Natural killer cell (primary cell): Measurements from ENCODE around the gene PDE6G. TPM values are rescaled to one million over a fixed set of nuclear protein-coding genes. Genes with fewer than 3 reads are reported as not detected.

Source experiments
- ATAC-seq, 3 donors: fragments of 150-1000 bp in 2 of 3; fragments of 200-7000 bp in 1 of 3; cut with Tn5 transposase; 1 replicate in 1 of 3; 2 replicates in 2 of 3; pipeline ENCODE4 v1.10.0; 2021; ENCODE audit warnings: mild to moderate bottlenecking in 2 of 3, moderate library complexity in 2 of 3
- DNase-seq, 2 donors: peaks; one replicate each; pipeline versions ENCODE4 v3.0.0 to v3.0.0-alpha.2; 2013 to 2021; ENCODE audit warnings: mixed read lengths in 1 of 2
- H3K27ac ChIP-seq: one replicate; pipeline ENCODE4 v1.5.1; 2013; ENCODE audit warnings: mild to moderate bottlenecking, low read length
- H3K27me3 ChIP-seq: one replicate; pipeline ENCODE4 v1.6.1; 2013; ENCODE audit warnings: low read length; ENCODE audit not compliant: control insufficient read depth, insufficient read depth
- H3K36me3 ChIP-seq: one replicate; pipeline ENCODE4 v1.6.1; 2013; ENCODE audit warnings: low read length; ENCODE audit not compliant: control insufficient read depth, insufficient read depth
- H3K4me1 ChIP-seq: one replicate; pipeline ENCODE4 v1.6.1; 2013; ENCODE audit warnings: low read length; ENCODE audit not compliant: control insufficient read depth, insufficient read depth
- H3K4me3 ChIP-seq: one replicate; pipeline ENCODE4 v1.5.1; 2013; ENCODE audit warnings: low read length
- H3K9me3 ChIP-seq: one replicate; pipeline ENCODE4 v1.6.1; 2013; ENCODE audit warnings: low read length; ENCODE audit not compliant: control insufficient read depth, insufficient read depth
- H3K27ac Mint-ChIP-seq, 2 donors: one replicate each; pipeline ENCODE4 v1.8.0; 2022; ENCODE audit warnings: mild to moderate bottlenecking in 2 of 2, mixed read lengths in 2 of 2, moderate library complexity in 1 of 2
- H3K27me3 Mint-ChIP-seq, 2 donors: one replicate each; pipeline ENCODE4 v1.8.0; 2022; ENCODE audit warnings: low read depth in 2 of 2, mixed read lengths in 2 of 2
- H3K36me3 Mint-ChIP-seq: one replicate; pipeline ENCODE4 v1.8.0; 2022; ENCODE audit warnings: mixed read lengths
- H3K4me1 Mint-ChIP-seq, 2 donors: one replicate each; pipeline ENCODE4 v1.8.0; 2022; ENCODE audit warnings: mixed read lengths in 2 of 2
- H3K4me3 Mint-ChIP-seq: one replicate; pipeline ENCODE4 v1.8.0; 2022; ENCODE audit warnings: mild to moderate bottlenecking, moderate library complexity, mixed read lengths
- H3K9me3 Mint-ChIP-seq, 2 donors: one replicate each; pipeline ENCODE4 v1.8.0; 2022; ENCODE audit warnings: mixed read lengths in 2 of 2
- WGBS: methylation state at CpG from one replicate; pipeline ENCODE4 v1.1.7; 2013; ENCODE audit warnings: missing lambda C conversion rate; ENCODE audit not compliant: insufficient coverage; 5-methylcytosine and 5-hydroxymethylcytosine counted together
- intact Hi-C: fragments of 100-400 bp; cut with micrococcal nuclease; formaldehyde crosslinking; loops from one replicate; pipeline ENCODE4 v1.14.2; 2022
- total RNA-seq, 4 donors: library from RNA; stranded (reverse); fragments of 120-200 nt in 1 of 4; gene quantifications; one replicate each; pipeline versions ENCODE4 v1.2.3 to v1.2.4, GENCODE V29; 2013 to 2022
- TF ChIP-seq, protein P1 (sequence below): fragments of 200-600 bp; IDR thresholded peaks from one replicate; pipeline ENCODE4 v1.8.0; 2022; ENCODE audit warnings: antibody characterized with exemption

The PDE6G gene
- total RNA-seq, 3 donors from 2014 or later (not counting 1 experiment from before 2014, with no cell fraction given) = 21.9 to 42.8 (median 26.6) TPM

GRCh38 chr17:81691196-81691595, 34.9 kb upstream of the PDE6G start:
- Histone ChIP-seq H3K27me3 (no peaks in the 10 kb centered on the region), H3K4me1 (no peaks in the 10 kb centered on the region), H3K4me3 (no peak overlapping the region), H3K9me3 (no peaks in the 10 kb centered on the region), H3K27ac (no peak overlapping the region), H3K36me3 (peaks cover 89% of the 10 kb centered on the region)
- no peak overlapping the region for H3K4me3 Mint-ChIP-seq
- intact Hi-C loops = no loop called here
- TF ChIP-seq, protein P1, sequence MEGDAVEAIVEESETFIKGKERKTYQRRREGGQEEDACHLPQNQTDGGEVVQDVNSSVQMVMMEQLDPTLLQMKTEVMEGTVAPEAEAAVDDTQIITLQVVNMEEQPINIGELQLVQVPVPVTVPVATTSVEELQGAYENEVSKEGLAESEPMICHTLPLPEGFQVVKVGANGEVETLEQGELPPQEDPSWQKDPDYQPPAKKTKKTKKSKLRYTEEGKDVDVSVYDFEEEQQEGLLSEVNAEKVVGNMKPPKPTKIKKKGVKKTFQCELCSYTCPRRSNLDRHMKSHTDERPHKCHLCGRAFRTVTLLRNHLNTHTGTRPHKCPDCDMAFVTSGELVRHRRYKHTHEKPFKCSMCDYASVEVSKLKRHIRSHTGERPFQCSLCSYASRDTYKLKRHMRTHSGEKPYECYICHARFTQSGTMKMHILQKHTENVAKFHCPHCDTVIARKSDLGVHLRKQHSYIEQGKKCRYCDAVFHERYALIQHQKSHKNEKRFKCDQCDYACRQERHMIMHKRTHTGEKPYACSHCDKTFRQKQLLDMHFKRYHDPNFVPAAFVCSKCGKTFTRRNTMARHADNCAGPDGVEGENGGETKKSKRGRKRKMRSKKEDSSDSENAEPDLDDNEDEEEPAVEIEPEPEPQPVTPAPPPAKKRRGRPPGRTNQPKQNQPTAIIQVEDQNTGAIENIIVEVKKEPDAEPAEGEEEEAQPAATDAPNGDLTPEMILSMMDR = no peak
- H3K9me3 Mint-ChIP-seq = no peaks in the 10 kb centered on the region
- H3K36me3 Mint-ChIP-seq = no peaks in the 10 kb centered on the region
- H3K27ac Mint-ChIP-seq = no peak overlapping the region
- no peak for ATAC-seq
- WGBS = 97% methylated on average over 18 of the region's 18 CpGs
- H3K27me3 Mint-ChIP-seq = no peaks in the 10 kb centered on the region
- H3K4me1 Mint-ChIP-seq = peaks cover 11 to 25% of the 10 kb centered on the region in 2 donors
- no peak for DNase-seq

- DNase-seq = no peak
- no peak overlapping the region for H3K27ac ChIP-seq
- H3K4me3 ChIP-seq = no peak overlapping the region
- H3K27me3 ChIP-seq = no peaks in the 10 kb centered on the region
- intact Hi-C loops = no loop called here
- 94% methylated on average over 17 of the region's 17 CpGs for WGBS
- H3K36me3 ChIP-seq = peaks cover 82% of the 10 kb centered on the region
- no peaks in the 10 kb centered on the region for H3K27me3 Mint-ChIP-seq
- no peaks in the 10 kb centered on the region for H3K36me3 Mint-ChIP-seq
- H3K4me1 Mint-ChIP-seq = peaks cover 11 to 27% of the 10 kb centered on the region in 2 donors
- no peaks in the 10 kb centered on the region for H3K9me3 Mint-ChIP-seq
- no peaks in the 10 kb centered on the region for H3K9me3 ChIP-seq
- peaks cover 4% of the 10 kb centered on the region for H3K4me1 ChIP-seq
- TF ChIP-seq, protein P1 = no peak
- no peak overlapping the region for H3K4me3 Mint-ChIP-seq
- H3K27ac Mint-ChIP-seq = no peak overlapping the region
- no peak for ATAC-seq
Measured at GRCh38 chr17:81690549-81690948, 34.2 kb upstream of the PDE6G start.

DNA sequence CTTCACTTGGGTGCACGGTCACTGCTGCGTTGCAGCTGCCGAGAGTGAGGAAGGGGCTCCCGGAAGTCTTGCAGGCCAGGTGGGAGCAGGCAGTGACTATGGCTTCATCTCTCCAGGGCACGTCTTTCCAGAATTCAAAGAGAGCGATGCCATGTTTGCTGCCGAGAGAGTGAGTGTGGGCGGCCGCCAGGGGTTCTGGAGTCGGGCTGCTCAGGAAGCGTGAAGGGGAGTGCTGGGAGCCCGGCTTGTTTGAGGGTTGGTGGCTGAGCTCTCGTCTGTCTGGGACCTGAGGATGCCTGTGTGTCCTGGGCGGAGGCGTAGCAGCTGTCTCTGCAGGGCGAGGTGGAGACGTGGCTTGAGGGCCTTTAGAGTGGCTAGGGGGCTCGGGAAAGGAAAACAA, 33.7 kb upstream of the PDE6G start:
- Histone ChIP-seq H3K36me3 (peaks cover 77% of the 10 kb centered on the region), H3K27ac (no peak overlapping the region), H3K4me1 (peaks cover 9% of the 10 kb centered on the region), H3K4me3 (no peak overlapping the region), H3K27me3 (no peaks in the 10 kb centered on the region), H3K9me3 (no peaks in the 10 kb centered on the region)
- Mint-ChIP-seq H3K27ac (no peak overlapping the region), H3K27me3 (no peaks in the 10 kb centered on the region), H3K9me3 (no peaks in the 10 kb centered on the region), H3K36me3 (no peaks in the 10 kb centered on the region), H3K4me3 (no peak overlapping the region), H3K4me1 (peaks cover 11 to 31% of the 10 kb centered on the region in 2 donors)
- no peak for ATAC-seq
- intact Hi-C loops = no loop called here
- TF ChIP-seq, protein P1 = no peak
- 94% methylated on average over 18 of the region's 18 CpGs for WGBS
- DNase-seq = no peak

DNA sequence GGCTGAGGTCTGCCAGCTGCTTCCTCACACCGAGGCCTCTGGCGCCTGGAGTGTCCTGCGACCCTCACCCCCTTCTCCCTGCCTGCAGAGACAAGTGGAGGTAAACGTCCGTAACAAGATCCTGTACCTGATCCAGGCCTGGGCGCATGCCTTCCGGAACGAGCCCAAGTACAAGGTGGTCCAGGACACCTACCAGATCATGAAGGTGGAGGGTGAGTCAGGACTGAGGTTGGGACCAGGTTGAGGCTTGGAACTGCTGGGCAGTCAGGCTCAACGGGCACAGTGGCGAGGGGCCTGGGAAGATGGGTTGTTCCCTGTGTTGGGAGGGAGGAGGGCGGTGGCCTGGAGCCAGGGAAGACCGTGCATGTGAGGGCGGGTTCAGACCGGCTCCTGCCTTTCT, 32.3 kb upstream of the PDE6G start:
- Mint-ChIP-seq H3K27me3 (no peaks in the 10 kb centered on the region), H3K27ac (no peak overlapping the region)

More for the DNA sequence above, 32.3 kb upstream of the PDE6G start:
- TF ChIP-seq, protein P1 = no peak
- no peaks in the 10 kb centered on the region for H3K27me3 ChIP-seq
- intact Hi-C loops = no loop called here
- H3K36me3 ChIP-seq = peaks cover 63% of the 10 kb centered on the region
- H3K9me3 Mint-ChIP-seq = no peaks in the 10 kb centered on the region
- H3K36me3 Mint-ChIP-seq = no peaks in the 10 kb centered on the region
- no peak overlapping the region for H3K27ac ChIP-seq
- DNase-seq (no peak), ATAC-seq (no peak)
- H3K4me1 Mint-ChIP-seq = peaks cover 18 to 38% of the 10 kb centered on the region in 2 donors
- peaks cover 18% of the 10 kb centered on the region for H3K4me1 ChIP-seq
- H3K4me3 Mint-ChIP-seq = no peak overlapping the region
- 95% methylated on average over 14 of the region's 14 CpGs for WGBS
- no peak overlapping the region for H3K4me3 ChIP-seq
- no peaks in the 10 kb centered on the region for H3K9me3 ChIP-seq
